ENCODE results near the gene DPH1.

- no peak for TF ChIP-seq CTCF (IDR thresholded peaks at IDR 0.05)
- no peak for TF ChIP-seq POLR2AphosphoS5 (IDR thresholded peaks at IDR 0.05)
- no peak for TF ChIP-seq POLR2A (IDR thresholded peaks at IDR 0.05)
- no peak for TF ChIP-seq EP300 (IDR thresholded peaks at IDR 0.05)
Measured at GRCh38 chr17:2051933-2052559, 22.1 kb downstream of the DPH1 start.
